CD8-positive, alpha-beta memory T cell (primary cell): ENCODE results near the gene LRRN2. TPM values are rescaled to one million over a fixed set of nuclear protein-coding genes. Genes with fewer than 3 reads are reported as not detected.

ENCODE experiments used
- CTCF ChIA-PET: fragments of 350-600 bp; sonication (Branson Sonifier 250); formaldehyde crosslinking; loops from one replicate; lab custom pipeline; 2021; ENCODE audit warnings: antibody characterized with exemption; lab: Charles Lee
- POLR2A ChIA-PET: fragments of 350-600 bp; sonication (Branson Sonifier 250); formaldehyde crosslinking; loops from one replicate; lab custom pipeline; 2021; ENCODE audit warnings: antibody characterized with exemption; lab: Charles Lee
- DNase-seq, 5 donors: peaks; one replicate each; pipeline versions ENCODE4 v3.0.0 to v3.0.0-alpha.2; 2020 to 2022; ENCODE audit warnings: mixed read lengths in 1 of 5
- H3K27ac ChIP-seq: one replicate; pipeline ENCODE4 v1.7.0; 2013; ENCODE audit warnings: low read depth, mild to moderate bottlenecking, low read length, moderate library complexity
- H3K27me3 ChIP-seq: 2 replicates; pipeline ENCODE4 v1.7.0; 2013; ENCODE audit warnings: low read length, mild to moderate bottlenecking; ENCODE audit not compliant: insufficient read depth, poor library complexity, severe bottlenecking
- H3K36me3 ChIP-seq: 2 replicates; pipeline ENCODE4 v1.7.0; 2013; ENCODE audit warnings: mild to moderate bottlenecking, low read length, moderate library complexity; ENCODE audit not compliant: insufficient read depth
- H3K4me1 ChIP-seq: 2 replicates; pipeline ENCODE4 v1.7.0; 2013; ENCODE audit warnings: mild to moderate bottlenecking, low read length, moderate library complexity; ENCODE audit not compliant: insufficient read depth
- H3K4me3 ChIP-seq: 2 replicates; pipeline ENCODE4 v1.7.0; 2013; ENCODE audit warnings: mild to moderate bottlenecking, low read length
- H3K9me3 ChIP-seq: 2 replicates; pipeline ENCODE4 v1.7.0; 2013; ENCODE audit warnings: mild to moderate bottlenecking, low read length
- H3K27ac Mint-ChIP-seq, 8 donors: one replicate each; pipeline ENCODE4 v1.8.0; 2020 to 2021; ENCODE audit warnings: mixed read lengths in 8 of 8, mild to moderate bottlenecking in 6 of 8, inconsistent platforms in 3 of 8, moderate library complexity in 3 of 8
- H3K27me3 Mint-ChIP-seq, 2 donors: one replicate each; pipeline ENCODE4 v1.8.0; 2020 to 2021; ENCODE audit warnings: mixed read lengths in 2 of 2, mild to moderate bottlenecking in 1 of 2, moderate library complexity in 1 of 2
- H3K36me3 Mint-ChIP-seq, 3 donors: one replicate each; pipeline ENCODE4 v1.8.0; 2020 to 2021; ENCODE audit warnings: mixed read lengths in 3 of 3, inconsistent platforms in 1 of 3, mild to moderate bottlenecking in 1 of 3
- H3K4me1 Mint-ChIP-seq, 3 donors: one replicate each; pipeline ENCODE4 v1.8.0; 2020 to 2021; ENCODE audit warnings: mixed read lengths in 3 of 3, inconsistent platforms in 1 of 3, mild to moderate bottlenecking in 1 of 3
- H3K4me3 Mint-ChIP-seq, 7 donors: one replicate each; pipeline ENCODE4 v1.8.0; 2020 to 2021; ENCODE audit warnings: mixed read lengths in 7 of 7, mild to moderate bottlenecking in 6 of 7, moderate library complexity in 4 of 7, inconsistent platforms in 2 of 7
- H3K9me3 Mint-ChIP-seq, 5 donors: one replicate each; pipeline ENCODE4 v1.8.0; 2020 to 2022; ENCODE audit warnings: mixed read lengths in 5 of 5, mild to moderate bottlenecking in 3 of 5, moderate library complexity in 2 of 5, inconsistent platforms in 1 of 5
- polyA plus RNA-seq: library from polyadenylated mRNA; unstranded; fragments of 300-500 nt; fragmentation: Illumina TruSeq; gene quantifications from one replicate; pipeline ENCODE4 v1.2.3, GENCODE V29; 2021
- total RNA-seq, 2 experiments: library from RNA; stranded (reverse); gene quantifications; one replicate each; pipeline ENCODE4 v1.2.3, GENCODE V29; 2021

LRRN2 gene
- total and polyA plus RNA-seq, 3 experiments from 2014 or later: not detected

DNA sequence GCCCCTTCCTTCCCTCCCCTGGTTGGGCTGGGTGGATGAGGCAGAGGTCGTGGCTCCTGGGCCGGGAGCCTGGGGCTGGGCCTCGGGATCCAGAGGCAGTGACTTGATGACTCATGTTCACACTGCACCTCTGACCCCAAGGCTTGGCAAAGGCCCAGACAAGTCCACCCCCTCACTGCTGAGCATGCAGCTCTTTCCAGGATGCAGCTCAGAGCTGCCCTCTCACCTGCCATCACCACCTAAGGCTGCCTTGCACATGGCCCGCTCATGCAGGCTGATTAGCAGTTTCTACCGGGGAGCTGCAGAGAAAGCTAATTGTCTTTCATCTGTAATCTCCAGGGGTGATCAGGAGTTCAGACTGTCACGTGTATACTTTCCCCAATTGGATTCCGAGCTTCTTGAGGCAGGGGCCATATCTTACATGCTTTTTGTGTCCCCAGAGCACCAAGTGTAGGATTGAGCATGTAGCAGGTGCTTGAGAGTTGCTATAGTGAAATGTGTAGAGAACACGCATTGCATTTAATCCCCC is 62.1 kb downstream of the LRRN2 start:
- H3K27ac Mint-ChIP-seq: peak overlapping the region in 1 of 8 donors; percentile 33
- no peaks in the 10 kb centered on the region for H3K4me1 ChIP-seq
- POLR2A ChIA-PET: no interaction called here
- H3K36me3 Mint-ChIP-seq: peaks cover 0 to 1% (median 0%) of the 10 kb centered on the region in 3 donors
- no peaks in the 10 kb centered on the region for H3K9me3 Mint-ChIP-seq
- no peak for DNase-seq
- peaks cover 0 to 5% of the 10 kb centered on the region in 2 donors for H3K27me3 Mint-ChIP-seq
- H3K27me3 ChIP-seq: no peaks in the 10 kb centered on the region
- CTCF ChIA-PET: interaction anchor here (1.1 to 1.2 kb wide), 2 partner anchors 107 to 192 kb away, joined by 3 to 4 read pairs; partner anchors contain the start of gene MDM4
- no peak overlapping the region for H3K4me3 Mint-ChIP-seq
- no peaks in the 10 kb centered on the region for H3K9me3 ChIP-seq
- no peaks in the 10 kb centered on the region for H3K4me1 Mint-ChIP-seq
- no peaks in the 10 kb centered on the region for H3K36me3 ChIP-seq
- H3K4me3 ChIP-seq: no peak overlapping the region
- no peak overlapping the region for H3K27ac ChIP-seq

DNA sequence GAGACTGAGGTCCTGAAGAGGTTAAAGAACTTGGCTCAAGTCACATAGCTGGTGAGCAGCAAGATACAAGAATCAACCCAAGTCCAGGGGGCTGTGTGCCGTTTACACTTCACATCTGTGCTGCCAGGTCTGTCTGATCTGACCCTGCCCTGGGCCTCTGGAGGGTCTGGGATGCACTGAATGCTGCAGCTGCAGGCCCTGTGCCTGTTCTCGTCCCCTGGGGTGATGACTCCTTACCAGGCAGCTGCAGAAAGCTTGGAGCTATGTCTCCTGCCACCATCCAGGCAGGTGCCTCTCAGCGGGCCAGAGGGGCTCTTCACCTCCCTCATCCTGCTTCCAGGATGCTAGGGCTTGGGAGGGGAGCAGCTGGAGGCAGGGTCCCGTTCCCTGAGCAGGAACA is 63.5 kb downstream of the LRRN2 start:
- Mint-ChIP-seq H3K4me1 (no peaks in the 10 kb centered on the region), H3K27me3 (peaks cover 0 to 2% of the 10 kb centered on the region in 2 donors), H3K36me3 (peaks cover 0 to 1% (median 0%) of the 10 kb centered on the region in 3 donors), H3K9me3 (no peaks in the 10 kb centered on the region), H3K4me3 (no peak overlapping the region), H3K27ac (peak overlapping the region in 1 of 8 donors; percentile 57)
- H3K27ac ChIP-seq: no peak overlapping the region
- no peaks in the 10 kb centered on the region for H3K36me3 ChIP-seq
- DNase-seq: no peak
- H3K4me1 ChIP-seq: no peaks in the 10 kb centered on the region
- CTCF ChIA-PET: no interaction called here
- no peak overlapping the region for H3K4me3 ChIP-seq
- no peaks in the 10 kb centered on the region for H3K9me3 ChIP-seq
- POLR2A ChIA-PET: no interaction called here
- H3K27me3 ChIP-seq: no peaks in the 10 kb centered on the region

DNA sequence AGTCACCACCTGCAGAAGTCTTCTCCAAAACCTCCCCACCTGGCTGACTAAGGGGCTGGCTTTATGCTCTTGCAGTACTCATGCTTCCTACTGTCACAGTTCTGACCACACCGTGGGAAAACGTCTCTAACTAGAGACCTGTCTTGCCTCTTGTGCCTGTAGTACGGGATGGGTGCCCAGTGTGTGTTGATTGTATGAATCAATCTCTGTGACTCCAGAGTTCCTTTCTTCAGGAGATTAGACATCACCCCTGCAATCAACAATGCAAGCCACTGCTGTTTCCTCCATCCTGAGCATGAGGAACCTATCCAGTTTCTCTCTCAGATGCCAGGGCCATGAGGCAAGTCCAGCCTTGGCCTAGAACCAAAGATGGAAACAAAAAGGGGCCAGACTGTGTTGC is 64.1 kb downstream of the LRRN2 start:
- Mint-ChIP-seq H3K36me3 (peaks cover 0 to 1% (median 0%) of the 10 kb centered on the region in 3 donors), H3K9me3 (no peaks in the 10 kb centered on the region), H3K4me3 (no peak overlapping the region), H3K27ac (no peak overlapping the region), H3K4me1 (no peaks in the 10 kb centered on the region), H3K27me3 (peaks cover 0 to 4% of the 10 kb centered on the region in 2 donors)
- no peaks in the 10 kb centered on the region for H3K27me3 ChIP-seq
- no peak for DNase-seq
- no peak overlapping the region for H3K4me3 ChIP-seq
- H3K27ac ChIP-seq: no peak overlapping the region
- ChIA-PET POLR2A (no interaction called here), CTCF (no interaction called here)
- H3K36me3 ChIP-seq: no peaks in the 10 kb centered on the region
- no peaks in the 10 kb centered on the region for H3K9me3 ChIP-seq
- H3K4me1 ChIP-seq: no peaks in the 10 kb centered on the region

DNA sequence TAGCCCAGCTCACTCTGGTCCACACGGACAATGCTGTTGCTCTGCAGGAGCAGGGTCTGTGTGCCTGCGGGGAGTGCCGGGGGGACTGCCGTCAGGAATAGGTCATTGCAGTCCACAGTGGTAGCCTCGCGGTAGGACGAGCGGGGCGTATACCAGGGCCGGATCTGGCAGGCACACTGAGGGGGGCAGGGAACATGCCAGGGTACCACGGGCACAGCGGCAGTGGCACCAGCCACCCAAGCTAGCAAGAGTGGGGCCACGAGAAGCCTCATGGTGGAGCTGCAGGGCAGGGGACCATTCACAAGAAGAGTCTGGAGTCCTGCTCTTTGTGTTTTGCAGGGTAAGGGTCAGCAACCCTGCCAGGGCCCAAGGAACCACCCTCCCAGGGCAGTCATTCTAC is 65.8 kb downstream of the LRRN2 start:
- Histone ChIP-seq H3K4me3 (no peak overlapping the region), H3K4me1 (no peaks in the 10 kb centered on the region), H3K27ac (no peak overlapping the region), H3K27me3 (no peaks in the 10 kb centered on the region), H3K36me3 (no peaks in the 10 kb centered on the region), H3K9me3 (no peaks in the 10 kb centered on the region)
- DNase-seq: no peak
- Mint-ChIP-seq H3K27ac (no peak overlapping the region), H3K4me1 (no peaks in the 10 kb centered on the region), H3K36me3 (peaks cover 0 to 1% (median 0%) of the 10 kb centered on the region in 3 donors), H3K9me3 (no peaks in the 10 kb centered on the region), H3K27me3 (peaks cover 0 to 4% of the 10 kb centered on the region in 2 donors), H3K4me3 (no peak overlapping the region)
- ChIA-PET POLR2A (no interaction called here), CTCF (no interaction called here)

DNA sequence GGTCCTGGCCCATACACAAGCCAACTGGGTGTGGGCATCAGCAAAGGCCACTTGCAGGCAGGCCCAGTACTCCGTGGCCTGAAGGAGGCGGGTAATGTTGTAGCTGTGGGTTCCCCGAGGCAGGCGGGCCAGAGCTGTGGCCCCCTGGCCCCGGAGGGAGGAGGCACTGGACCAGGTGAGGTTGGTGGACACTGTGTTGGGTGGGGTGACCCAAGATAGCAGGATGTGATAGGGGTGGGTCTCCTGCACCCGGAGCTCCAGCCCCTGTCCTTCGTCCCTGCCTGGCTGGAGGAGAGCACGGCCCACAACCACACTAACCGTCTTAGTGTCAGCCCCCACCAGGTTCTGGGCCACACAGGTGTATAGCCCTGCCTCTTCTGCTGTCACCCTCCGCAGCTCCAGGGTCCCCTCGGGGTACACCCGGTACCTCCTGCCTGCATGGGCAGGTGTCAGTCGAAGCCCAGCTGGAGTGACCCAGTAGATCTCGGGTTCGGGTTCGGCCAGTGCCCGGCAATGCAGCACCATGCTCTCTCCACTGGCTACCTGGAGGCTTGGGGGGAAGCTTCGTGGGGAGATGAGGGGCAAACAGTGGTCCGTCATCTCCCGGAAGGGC is 67.3 kb downstream of the LRRN2 start:
- POLR2A ChIA-PET: no interaction called here

DNA sequence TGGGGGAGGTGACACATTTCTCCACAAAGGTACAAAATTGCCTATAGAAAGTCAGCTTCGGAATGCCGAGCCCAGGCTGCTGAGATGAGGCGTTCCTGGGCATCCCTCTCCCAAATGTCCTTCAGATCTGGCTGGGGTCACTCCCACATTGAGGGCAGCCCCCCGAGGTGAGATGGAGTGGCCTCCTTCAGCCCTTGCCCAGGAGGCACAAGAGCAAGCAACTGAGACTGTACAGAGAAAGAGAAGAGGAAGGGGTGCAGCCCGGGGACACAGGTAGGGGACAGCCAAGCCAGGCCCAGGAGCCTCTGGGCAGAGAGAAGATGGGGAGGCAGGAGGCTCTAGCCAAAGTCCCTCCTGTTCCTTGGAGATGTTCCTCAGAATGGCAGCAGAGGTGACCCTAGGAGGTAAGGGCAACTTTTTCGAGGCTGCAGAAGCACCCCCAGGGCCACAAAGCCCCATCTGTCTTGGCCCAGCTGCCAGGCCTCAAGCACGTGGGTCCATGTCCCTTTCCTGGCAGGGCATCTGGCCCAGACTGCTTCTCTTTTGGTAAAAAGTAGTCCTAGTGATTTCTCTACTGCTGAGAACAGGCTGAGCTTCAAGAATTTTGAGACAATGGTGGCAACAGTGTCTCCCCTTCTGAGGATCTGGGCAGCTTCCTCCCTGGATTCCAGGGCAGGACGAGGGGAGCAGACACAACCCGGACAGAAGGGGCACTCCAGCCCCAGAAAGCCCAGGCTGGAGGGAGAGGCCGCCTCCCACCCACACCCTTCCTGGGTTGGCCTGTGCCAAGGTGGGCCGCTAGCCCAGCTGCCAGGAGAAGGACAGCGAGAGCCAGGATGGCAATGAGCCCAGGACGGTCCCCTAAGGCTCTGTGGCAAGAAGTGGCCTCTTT is 68.0 kb downstream of the LRRN2 start:
- H3K9me3 ChIP-seq: no peaks in the 10 kb centered on the region
- no peak overlapping the region for H3K4me3 ChIP-seq
- Mint-ChIP-seq H3K4me3 (no peak overlapping the region), H3K4me1 (no peaks in the 10 kb centered on the region), H3K9me3 (no peaks in the 10 kb centered on the region), H3K27me3 (peaks cover 0 to 4% of the 10 kb centered on the region in 2 donors), H3K36me3 (peaks cover 0 to 2% (median 1%) of the 10 kb centered on the region in 3 donors), H3K27ac (no peak overlapping the region)
- ChIA-PET CTCF (no interaction called here), POLR2A (no interaction called here)
- DNase-seq: no peak
- H3K27me3 ChIP-seq: no peaks in the 10 kb centered on the region
- H3K4me1 ChIP-seq: no peaks in the 10 kb centered on the region
- no peaks in the 10 kb centered on the region for H3K36me3 ChIP-seq
- no peak overlapping the region for H3K27ac ChIP-seq

More for the DNA sequence above, 67.3 kb downstream of the LRRN2 start:
- Histone ChIP-seq H3K36me3 (no peaks in the 10 kb centered on the region), H3K4me3 (no peak overlapping the region), H3K4me1 (no peaks in the 10 kb centered on the region), H3K27ac (no peak overlapping the region), H3K27me3 (no peaks in the 10 kb centered on the region), H3K9me3 (no peaks in the 10 kb centered on the region)
- Mint-ChIP-seq H3K27ac (no peak overlapping the region), H3K36me3 (peaks cover 0 to 1% (median 0%) of the 10 kb centered on the region in 3 donors), H3K9me3 (no peaks in the 10 kb centered on the region), H3K4me3 (no peak overlapping the region), H3K27me3 (peaks cover 0 to 4% of the 10 kb centered on the region in 2 donors), H3K4me1 (no peaks in the 10 kb centered on the region)
- CTCF ChIA-PET: no interaction called here
- no peak for DNase-seq

DNA sequence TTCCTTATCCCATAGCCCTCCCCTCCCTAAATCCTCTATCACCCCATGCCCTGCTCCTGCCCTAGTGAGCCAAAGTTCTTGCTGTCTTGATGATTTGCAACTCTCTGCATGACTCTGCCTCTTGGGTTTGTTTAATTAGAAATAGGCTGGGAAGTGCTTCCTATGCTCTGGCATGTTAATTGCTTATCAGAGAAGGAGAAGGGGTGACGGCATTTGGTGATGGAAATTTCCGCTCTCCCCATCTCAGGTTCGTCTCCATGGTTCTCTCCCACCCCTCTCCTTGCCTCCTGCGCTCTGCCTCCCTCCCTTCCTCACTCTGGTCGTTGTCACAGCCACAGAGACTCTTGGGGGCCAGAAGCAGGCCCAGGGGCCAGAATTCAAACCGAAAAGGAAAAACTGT is 68.9 kb downstream of the LRRN2 start:
- ChIA-PET CTCF (no interaction called here), POLR2A (no interaction called here)
- Histone ChIP-seq H3K27ac (no peak overlapping the region), H3K4me3 (no peak overlapping the region), H3K4me1 (no peaks in the 10 kb centered on the region), H3K36me3 (no peaks in the 10 kb centered on the region), H3K27me3 (no peaks in the 10 kb centered on the region), H3K9me3 (no peaks in the 10 kb centered on the region)
- H3K27ac Mint-ChIP-seq: peak overlapping the region in 1 of 8 donors; percentile 29
- H3K36me3 Mint-ChIP-seq: peaks cover 0 to 2% (median 0%) of the 10 kb centered on the region in 3 donors
- H3K9me3 Mint-ChIP-seq: no peaks in the 10 kb centered on the region
- H3K4me1 Mint-ChIP-seq: no peaks in the 10 kb centered on the region
- DNase-seq: no peak
- H3K4me3 Mint-ChIP-seq: no peak overlapping the region
- peaks cover 0 to 1% of the 10 kb centered on the region in 2 donors for H3K27me3 Mint-ChIP-seq

DNA sequence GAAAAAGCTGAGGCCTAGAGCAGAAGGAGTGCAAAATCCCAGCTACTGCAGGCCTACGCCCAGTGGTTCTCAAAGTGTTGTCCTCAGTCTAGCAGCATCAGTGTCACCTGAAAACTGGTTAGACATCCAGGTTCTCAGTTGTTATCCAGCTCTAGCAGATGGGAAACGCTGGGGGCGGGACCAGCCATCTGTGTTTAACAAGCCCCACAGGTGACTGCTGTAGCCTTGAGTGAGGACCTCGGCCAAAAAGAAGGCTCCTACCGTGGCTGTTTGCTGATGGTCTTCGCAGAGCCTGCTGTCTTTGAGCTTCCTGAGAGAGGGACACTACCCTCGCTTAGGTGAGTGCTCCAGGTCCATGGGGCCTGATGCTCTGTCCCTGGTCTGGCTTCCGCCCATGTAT is 69.7 kb downstream of the LRRN2 start:
- Histone ChIP-seq H3K4me1 (no peaks in the 10 kb centered on the region), H3K4me3 (no peak overlapping the region), H3K9me3 (no peaks in the 10 kb centered on the region), H3K36me3 (no peaks in the 10 kb centered on the region), H3K27me3 (no peaks in the 10 kb centered on the region), H3K27ac (no peak overlapping the region)
- Mint-ChIP-seq H3K36me3 (peaks cover 0 to 2% (median 0%) of the 10 kb centered on the region in 3 donors), H3K27me3 (peaks cover 0 to 1% of the 10 kb centered on the region in 2 donors), H3K4me3 (no peak overlapping the region), H3K27ac (no peak overlapping the region), H3K9me3 (no peaks in the 10 kb centered on the region), H3K4me1 (no peaks in the 10 kb centered on the region)
- CTCF ChIA-PET: no interaction called here
- no peak for DNase-seq
- POLR2A ChIA-PET: no interaction called here
